Activated CD4-positive, alpha-beta T cell treated with anti-CD3 and anti-CD28 coated beads, Interleukin-2, amount 50 U/mL, for 24 hours (primary cell): ENCODE measurements around the gene PPP2R1B.

ENCODE experiments used
- DNase-seq, 2 donors: peaks; one replicate each; pipeline ENCODE4 v3.0.0-alpha.2; 2020; ENCODE audit warnings: low read depth in 1 of 2, low spot score in 1 of 2

The PPP2R1B gene

DNA sequence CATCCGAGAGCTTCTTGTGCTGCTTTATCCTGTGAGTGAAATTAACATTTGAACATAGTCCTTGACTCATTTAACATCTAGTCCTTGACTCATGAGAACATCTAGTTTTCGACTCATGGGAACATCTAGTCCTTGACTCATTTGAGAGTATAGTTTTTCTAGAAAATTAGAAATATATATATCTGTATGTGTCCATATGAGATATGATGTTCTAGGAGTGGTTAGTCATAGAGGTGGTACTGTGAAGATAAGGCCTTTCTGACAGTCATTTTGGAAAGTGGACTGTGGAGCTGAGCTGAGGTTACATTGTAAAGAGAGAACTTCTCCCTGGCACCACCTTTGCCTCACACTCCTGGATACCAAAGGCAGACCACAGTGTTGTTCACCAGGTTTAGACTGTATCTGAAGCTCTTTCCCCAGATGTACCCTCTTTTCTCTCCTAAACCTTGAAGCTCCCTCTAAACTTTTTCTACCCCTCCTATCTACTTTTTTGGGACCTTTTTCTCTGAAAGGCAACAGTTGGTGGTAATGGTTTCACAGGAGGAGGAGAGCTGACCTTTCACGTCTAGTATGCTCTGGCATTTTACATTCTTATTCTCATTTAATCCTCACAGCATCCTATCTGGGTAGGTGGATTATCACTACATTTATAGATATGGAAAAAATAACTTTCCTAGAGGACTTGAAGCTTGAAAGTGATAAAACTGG is 67.2 kb downstream of the PPP2R1B start:
- no peak for DNase-seq

DNA sequence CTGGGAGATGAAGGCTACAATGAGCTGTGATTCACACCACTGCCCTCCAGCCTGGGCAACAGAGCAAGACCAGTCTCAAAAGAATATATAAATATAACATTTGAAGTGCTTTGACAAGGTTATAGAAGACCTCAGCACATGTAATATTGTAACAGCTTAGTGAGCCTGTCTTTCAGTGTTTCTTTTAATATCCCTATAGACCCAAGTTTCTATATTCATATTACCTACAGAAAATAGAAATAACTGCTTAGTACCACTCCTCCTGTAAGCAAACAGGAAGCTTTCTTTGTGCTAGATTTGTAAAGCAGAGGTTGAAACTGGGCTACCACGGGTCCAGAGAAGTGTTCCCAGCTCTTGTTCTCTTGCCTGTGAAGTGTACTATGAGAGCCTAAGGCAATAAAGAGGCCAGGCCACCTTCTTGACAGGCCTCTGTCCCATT is 68.2 kb downstream of the PPP2R1B start:
- no peak for DNase-seq

DNA sequence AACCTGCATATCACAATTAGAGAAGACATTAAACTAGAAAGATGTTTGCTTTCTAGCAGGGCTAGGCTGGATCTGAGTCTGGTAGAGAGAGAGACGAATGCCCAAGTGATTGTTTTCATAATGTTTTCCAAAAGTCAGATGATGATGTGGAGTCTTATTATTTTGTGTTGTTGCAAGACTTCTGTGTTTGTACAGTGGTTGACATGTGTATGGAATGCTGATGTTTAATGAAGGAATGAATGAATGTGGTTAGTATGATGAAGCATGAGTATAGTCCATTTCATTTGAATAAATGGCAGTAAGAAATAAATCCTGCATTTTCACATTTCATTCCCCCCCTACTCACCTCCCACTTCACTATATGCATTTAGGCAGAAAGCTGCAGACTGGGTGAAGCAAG is 69.6 kb downstream of the PPP2R1B start:
- no peak for DNase-seq

DNA sequence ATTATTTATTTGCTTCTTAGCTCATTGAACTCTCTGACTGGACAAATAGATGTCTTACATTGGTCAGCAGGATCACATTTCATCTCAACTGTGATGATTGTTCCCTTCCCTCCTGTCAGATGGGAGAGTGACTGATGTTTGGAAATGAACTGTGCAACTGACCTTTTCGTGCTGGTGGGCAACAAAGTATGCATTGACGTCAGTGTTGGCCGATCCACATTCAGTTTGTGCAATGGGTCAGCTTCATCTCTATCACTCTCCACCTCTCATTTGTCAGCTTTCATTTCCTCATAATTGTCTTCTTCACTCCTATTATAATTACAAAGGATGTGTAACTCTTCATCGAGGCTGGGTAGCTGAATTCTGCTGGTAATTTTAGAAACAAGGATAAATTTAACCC is 71.3 kb downstream of the PPP2R1B start:
- DNase-seq, result no peak

DNA sequence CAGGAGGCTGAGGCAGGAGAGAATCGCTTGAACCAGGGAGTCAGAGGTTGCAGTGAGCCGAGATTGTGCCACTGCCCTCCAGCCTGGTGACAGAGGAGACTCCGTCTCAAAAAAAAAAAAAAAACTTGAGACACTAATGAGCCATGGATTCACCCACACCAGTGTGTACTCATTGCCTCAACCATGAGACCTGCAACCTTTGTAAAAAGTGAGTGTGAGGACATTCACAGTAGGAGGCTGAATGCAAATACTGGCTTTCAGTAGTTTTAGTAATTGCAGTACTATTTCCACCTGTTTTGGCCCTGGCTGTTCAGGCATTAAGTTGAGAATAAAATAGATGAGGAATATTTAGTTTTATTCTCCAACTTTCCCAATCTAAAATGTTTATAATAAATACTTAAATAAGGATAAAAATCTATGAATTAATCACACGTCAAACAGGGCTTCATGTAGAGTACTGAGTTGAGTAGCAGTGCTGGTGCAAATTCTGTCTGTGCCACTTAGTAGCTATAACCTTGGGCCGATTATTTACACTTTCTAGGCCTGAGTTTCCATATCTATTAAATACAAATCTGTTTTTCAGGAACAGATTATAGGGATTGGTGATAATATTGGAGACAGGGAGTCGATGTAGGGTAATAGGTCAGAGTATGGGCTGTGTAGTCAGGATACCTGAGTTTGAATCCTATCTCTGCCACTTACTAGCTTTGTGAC is 72.8 kb downstream of the PPP2R1B start:
- DNase-seq, result no peak

DNA sequence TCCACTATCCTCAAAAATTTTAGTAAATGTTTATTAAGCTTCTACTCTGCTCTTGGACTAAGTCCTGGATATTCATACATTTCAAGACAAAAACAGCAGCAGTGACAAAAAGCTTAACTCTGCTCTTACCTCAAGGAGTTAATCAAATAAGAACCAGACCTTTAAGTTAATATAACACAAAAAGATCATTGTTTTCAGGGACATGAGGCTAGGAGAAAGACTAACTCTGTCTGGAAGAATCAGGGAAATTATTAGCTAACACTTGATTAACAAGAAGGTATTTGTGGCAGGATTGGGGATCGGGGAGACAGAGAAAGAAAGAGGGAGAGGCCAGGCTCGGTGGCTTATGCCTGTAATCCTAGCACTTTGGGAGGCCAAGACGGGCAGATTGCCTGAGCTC is 74.4 kb downstream of the PPP2R1B start:
- DNase-seq, result no peak

DNA sequence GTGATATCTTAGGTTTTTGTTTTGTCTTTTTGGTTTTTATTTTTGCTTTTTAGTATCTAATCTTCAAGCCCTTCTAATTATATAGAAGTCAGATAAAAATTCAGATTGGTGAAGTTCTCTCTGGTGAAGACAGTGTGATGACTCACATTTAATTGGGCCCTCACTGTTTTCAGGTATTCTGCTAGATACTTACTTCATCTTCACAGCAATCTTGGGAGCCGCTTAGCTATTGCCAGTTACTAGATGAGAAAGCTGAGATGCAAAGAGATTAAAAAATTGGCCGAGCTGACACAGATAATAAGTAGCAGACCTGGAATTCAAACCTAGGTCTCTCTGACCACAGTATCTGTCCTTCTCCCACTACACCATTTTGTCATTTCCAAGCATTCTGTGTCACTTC is 75.0 kb downstream of the PPP2R1B start:
- no peak for DNase-seq

DNA sequence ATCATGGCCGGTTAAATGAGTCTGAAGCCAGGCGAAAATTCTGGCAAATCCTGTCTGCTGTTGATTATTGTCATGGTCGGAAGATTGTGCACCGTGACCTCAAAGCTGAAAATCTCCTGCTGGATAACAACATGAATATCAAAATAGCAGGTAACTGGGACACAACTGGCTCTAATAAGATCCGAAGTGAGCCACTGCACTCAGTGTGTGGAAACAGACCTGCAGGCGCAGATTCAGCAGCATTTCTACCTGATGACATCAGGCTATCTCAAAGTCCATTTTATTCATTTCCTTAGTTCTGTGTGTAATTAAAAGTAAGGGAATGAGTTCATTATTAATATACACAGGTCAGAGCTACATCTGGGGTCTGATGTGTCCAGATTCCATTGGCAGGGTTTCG is 78.2 kb downstream of the PPP2R1B start:
- DNase-seq, result no peak

DNA sequence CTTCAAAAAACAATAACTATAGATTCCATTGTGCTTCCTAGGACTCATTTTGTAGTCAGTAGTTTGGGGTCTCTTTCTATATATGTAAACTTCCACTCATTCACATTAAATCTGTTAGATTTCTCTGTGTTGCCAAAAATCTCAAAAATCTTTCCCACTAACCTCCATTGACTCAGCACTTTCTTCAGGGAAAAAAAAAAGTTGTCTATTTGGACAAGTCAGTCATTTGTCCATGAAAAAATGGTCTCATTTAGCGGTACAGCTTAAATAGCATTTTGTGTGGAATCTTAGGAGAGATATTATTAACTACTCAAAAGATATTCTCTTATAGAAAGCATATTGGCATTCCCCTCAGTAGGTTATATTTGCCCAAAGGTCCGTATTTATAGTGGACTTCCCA is 81.9 kb downstream of the PPP2R1B start:
- no peak for DNase-seq

DNA sequence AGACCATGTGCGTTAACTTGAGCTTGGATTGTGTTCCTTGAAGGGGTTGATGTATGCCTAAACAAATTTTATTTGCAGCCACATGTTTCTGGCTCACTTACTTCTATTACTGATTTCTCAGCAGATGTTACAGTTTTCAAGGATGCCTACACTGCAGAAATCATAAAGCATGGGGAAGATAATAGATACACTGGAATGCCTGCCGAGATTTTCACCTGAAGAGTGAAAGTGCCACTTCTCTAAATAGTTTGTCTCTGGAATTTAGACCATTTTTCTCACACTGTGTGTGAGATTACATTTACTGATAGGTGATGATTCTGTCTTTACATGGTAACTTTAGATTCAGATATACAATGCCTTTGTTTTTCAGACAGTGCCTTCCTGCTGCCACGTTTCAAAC is 82.4 kb downstream of the PPP2R1B start:
- DNase-seq, result no peak

DNA sequence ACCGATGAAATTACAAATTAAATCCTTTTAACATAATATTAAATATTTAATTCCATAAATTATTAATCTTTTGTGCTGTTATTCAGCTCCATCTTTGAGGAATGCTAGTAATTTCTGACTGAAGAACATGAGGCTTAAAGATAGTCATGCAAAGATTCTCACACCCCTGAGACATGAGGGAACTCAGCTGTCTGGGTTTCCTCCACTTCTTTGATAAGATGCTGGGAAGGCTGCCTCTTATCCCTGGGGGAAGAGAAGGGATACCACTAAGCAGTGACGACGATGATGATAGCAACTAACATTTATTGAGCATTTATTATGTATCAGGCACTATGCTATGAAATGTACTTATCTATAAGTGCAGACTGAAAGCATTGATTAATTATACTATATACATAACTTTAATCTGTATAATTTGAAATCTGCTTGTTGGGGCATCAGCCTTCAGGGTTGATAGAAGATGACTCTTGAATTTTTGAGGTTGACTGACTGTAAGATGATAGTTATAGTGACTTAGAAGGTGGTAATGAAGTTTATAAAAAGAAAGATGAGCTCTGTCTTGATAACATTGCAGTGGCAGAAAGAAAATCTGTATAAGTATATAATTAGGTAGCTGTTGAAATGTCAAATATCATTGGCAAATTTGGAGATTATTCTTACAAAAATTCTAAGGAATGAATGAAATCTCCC is 85.6 kb downstream of the PPP2R1B start:
- no peak for DNase-seq
